Measurements from ENCODE around the gene ARSG.

- no peak for TF ChIP-seq CTCF (IDR thresholded peaks at IDR 0.05)
- TF ChIP-seq POLR2A (IDR thresholded peaks at IDR 0.05), result no peak
- no peak for TF ChIP-seq POLR2AphosphoS5 (IDR thresholded peaks at IDR 0.05)
- TF ChIP-seq EP300 (IDR thresholded peaks at IDR 0.05), result no peak
Observed at GRCh38 chr17:68289936-68290267, 1.4 kb upstream of the ARSG start.

All from gastroesophageal sphincter (tissue), 3 donors.